WTC11 (cell line): ENCODE measurements around the gene ATP2A3. TPM values are rescaled to one million over a fixed set of nuclear protein-coding genes. Genes with fewer than 3 reads are reported as not detected.

Experiments used
- CDX4 ChIP-seq: fragments of 250-450 bp; sonication (Bioruptor Pico); IDR thresholded peaks from 2 replicates; pipeline ENCODE4 v1.9.0; 2021; ENCODE audit warnings: moderate library complexity, mild to moderate bottlenecking, inconsistent platforms, borderline replicate concordance
- CREB1 ChIP-seq: sonication (generic); formaldehyde crosslinking; IDR thresholded peaks from 2 replicates; pipeline ENCODE4 v1.8.0; 2023; ENCODE audit warnings: mild to moderate bottlenecking, missing genetic modification reagents
- EMX1 ChIP-seq: fragments of 250-450 bp; sonication (Bioruptor Pico); IDR thresholded peaks from 2 replicates; pipeline ENCODE4 v1.8.0; 2021; ENCODE audit warnings: mild to moderate bottlenecking
- FOXK1 ChIP-seq: sonication (generic); formaldehyde crosslinking; IDR thresholded peaks from 2 replicates; pipeline ENCODE4 v1.8.0; 2022; ENCODE audit warnings: mild to moderate bottlenecking, moderate library complexity, missing genetic modification reagents
- FOXP4 ChIP-seq: sonication (generic); formaldehyde crosslinking; IDR thresholded peaks from 2 replicates; pipeline ENCODE4 v1.8.0; 2022; ENCODE audit warnings: mild to moderate bottlenecking, missing genetic modification reagents
- JUN ChIP-seq: sonication (generic); formaldehyde crosslinking; IDR thresholded peaks from 2 replicates; pipeline ENCODE4 v1.8.0; 2023; ENCODE audit warnings: mild to moderate bottlenecking, missing genetic modification reagents
- PRDM15 ChIP-seq: sonication (generic); formaldehyde crosslinking; IDR thresholded peaks from 2 replicates; pipeline ENCODE4 v1.8.0; 2022; ENCODE audit warnings: missing genetic modification reagents
- PREB ChIP-seq: sonication (generic); formaldehyde crosslinking; IDR thresholded peaks from 2 replicates; pipeline ENCODE4 v1.8.1; 2022; ENCODE audit warnings: mild to moderate bottlenecking, missing genetic modification reagents, moderate library complexity, borderline replicate concordance
- TEAD4 ChIP-seq: sonication (generic); formaldehyde crosslinking; IDR thresholded peaks from 2 replicates; pipeline ENCODE4 v1.8.0; 2022; ENCODE audit warnings: mild to moderate bottlenecking, missing genetic modification reagents
- TP53 ChIP-seq: sonication (generic); formaldehyde crosslinking; IDR thresholded peaks from 2 replicates; pipeline ENCODE4 v1.8.1; 2023; ENCODE audit warnings: mild to moderate bottlenecking, missing genetic modification reagents
- ZNF281 ChIP-seq: sonication (generic); formaldehyde crosslinking; IDR thresholded peaks from 2 replicates; pipeline ENCODE4 v1.8.0; 2023; ENCODE audit warnings: mild to moderate bottlenecking, missing genetic modification reagents
- ZNF396 ChIP-seq: fragments of 250-450 bp; sonication (Bioruptor Pico); IDR thresholded peaks from 2 replicates; pipeline ENCODE4 v1.8.0; 2021; ENCODE audit warnings: mild to moderate bottlenecking, moderate library complexity, borderline replicate concordance
- ZNF532 ChIP-seq: fragments of 250-450 bp; sonication (Bioruptor Pico); IDR thresholded peaks from 2 replicates; pipeline ENCODE4 v1.9.0; 2021; ENCODE audit warnings: mild to moderate bottlenecking, borderline replicate concordance
- total RNA-seq: library from RNA; stranded (reverse); gene quantifications from 3 replicates; pipeline ENCODE4 v1.2.3, GENCODE V29; 2021

Gene ATP2A3
- total RNA-seq, 1 experiment from 2014 or later: 37.8 TPM

- no peak for TF ChIP-seq PRDM15 (CRISPR knock-in tag)
- no peak for TF ChIP-seq EMX1
- no peak for TF ChIP-seq CREB1 (CRISPR knock-in tag)
- no peak for TF ChIP-seq TP53 (CRISPR knock-in tag)
- no peak for TF ChIP-seq CDX4 (CRISPR knock-in tag)
- TF ChIP-seq FOXK1 (CRISPR knock-in tag): no peak
- TF ChIP-seq PREB (CRISPR knock-in tag): no peak
- no peak for TF ChIP-seq JUN (CRISPR knock-in tag)
- TF ChIP-seq ZNF396 (CRISPR knock-in tag): no peak
- no peak for TF ChIP-seq TEAD4
- TF ChIP-seq FOXP4 (CRISPR knock-in tag): no peak
- no peak for TF ChIP-seq ZNF281
- no peak for TF ChIP-seq ZNF532 (CRISPR knock-in tag)
These were observed 47.4 kb downstream of the ATP2A3 start (continued) for GRCh38 chr17:3916825-3917224.
